IPS DF 19.7 (cell line): Measurements from ENCODE around the gene FRAT1.

Source experiments
- DNase-seq: peaks from one replicate; pipeline ENCODE4 v3.0.0-alpha.2; 2013; ENCODE audit warnings: low read depth, low spot score

The FRAT1 gene

GRCh38 chr10:97365761-97366351, 46.8 kb downstream of the FRAT1 start:
- DNase-seq = no peak

- no peak for DNase-seq
Measured at GRCh38 chr10:97366572-97366971, 47.5 kb downstream of the FRAT1 start.

GRCh38 chr10:97367126-97367649, 48.1 kb downstream of the FRAT1 start:
- DNase-seq = no peak
